RKO (cell line): ENCODE measurements around the gene MYO1E.

Experiments
- DNase-seq: peaks from one replicate; pipeline ENCODE4 v3.0.0-alpha.2; 2016; ENCODE audit warnings: low spot score

The MYO1E gene

DNA sequence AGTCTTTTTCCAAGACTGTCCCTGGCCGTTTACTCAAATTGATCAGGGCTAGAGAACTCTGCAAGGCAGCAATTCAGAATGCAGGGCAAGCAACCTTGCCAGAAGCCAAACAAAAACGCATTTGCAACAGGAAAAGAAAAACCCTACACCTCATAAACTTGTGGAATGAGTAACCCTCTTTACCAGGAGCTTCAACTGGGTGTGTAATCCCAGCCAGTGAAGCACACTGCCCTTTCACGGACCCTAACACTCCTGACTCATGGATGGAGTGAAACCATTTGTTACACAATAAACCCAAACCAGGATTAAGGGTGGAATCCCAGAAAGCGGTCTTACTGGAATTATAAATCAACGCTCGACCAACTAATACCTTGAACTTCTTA lies 180.8 kb downstream of the MYO1E start:
- peak; percentile 76 for DNase-seq

DNA sequence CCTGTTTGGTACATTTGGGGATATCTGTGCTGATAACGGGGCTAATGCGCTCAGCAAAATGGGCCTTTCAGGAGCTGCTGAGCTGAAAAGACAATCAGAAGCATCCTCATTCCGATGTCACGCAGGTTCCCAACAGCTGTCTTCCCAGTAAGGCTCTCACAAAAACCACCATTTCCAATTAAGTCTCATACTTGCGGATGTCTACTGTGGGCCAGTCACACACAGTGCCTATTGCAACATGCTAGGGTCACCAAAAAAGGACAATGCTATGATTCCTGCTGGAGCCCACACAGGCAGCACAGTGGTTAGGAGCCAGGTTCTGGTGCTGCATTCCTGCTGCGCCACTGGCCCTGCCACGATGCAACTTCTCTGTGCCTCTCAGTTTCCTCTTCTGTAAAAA lies 182.4 kb downstream of the MYO1E start:
- DNase-seq, result no peak

DNA sequence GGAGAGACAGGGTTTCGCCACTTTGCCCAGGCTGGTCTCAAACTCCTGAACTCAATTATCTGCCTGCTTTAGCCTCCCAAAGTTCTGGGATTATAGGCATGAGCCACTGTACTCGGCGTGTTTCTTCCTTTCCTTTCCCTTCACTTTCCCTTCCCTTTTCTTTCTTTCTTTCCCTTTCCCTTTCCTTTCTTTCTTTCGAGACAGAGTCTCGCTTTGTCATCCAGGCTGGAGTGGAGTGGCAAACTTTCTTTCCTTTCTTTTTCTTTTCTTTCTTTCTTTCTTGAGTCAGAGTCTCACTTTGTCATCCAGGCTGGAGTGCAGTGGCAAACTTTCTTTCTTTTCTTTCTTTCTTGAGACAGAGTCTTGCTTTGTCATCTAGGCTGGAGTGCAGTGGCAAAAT lies 183.4 kb downstream of the MYO1E start:
- DNase-seq, result no peak

DNA sequence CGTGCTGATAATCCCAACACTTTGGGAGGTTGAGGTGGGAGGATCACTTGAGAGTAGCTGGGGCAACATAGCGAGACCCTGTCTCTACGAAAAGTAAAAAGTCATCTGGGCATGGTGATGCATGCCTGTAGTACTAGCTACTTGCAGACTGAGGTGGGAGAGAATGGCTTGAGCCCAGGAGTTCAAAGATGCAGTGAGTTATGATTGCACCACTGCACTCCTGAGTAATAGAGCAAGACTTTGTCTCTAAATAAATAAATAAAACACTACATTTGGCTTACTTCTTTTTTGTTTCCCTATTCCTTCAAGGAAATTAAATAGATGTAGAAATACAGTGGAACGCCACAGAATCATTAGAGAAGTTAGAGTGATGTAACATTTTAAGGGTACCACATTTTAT lies 186.2 kb downstream of the MYO1E start:
- DNase-seq, result no peak

DNA sequence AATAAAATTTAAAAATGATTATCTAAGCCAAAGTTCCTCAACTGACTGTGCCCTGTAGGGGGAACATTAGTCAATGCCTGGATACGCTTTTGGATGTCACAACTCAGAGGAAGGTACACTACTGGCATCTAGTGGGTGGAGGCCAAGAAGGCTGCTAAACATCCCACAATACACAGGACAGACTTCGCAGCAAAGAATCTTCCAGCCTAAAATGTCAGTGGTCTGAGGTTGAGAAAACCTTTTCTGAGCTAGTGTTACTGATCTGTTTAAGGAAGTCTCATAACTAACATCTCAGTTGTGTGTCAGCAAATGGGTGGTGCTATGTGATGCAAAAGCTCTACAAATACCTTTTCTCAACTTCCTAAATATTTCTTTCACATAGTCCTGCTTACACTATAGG lies 186.9 kb downstream of the MYO1E start:
- peak; percentile 21 for DNase-seq

DNA sequence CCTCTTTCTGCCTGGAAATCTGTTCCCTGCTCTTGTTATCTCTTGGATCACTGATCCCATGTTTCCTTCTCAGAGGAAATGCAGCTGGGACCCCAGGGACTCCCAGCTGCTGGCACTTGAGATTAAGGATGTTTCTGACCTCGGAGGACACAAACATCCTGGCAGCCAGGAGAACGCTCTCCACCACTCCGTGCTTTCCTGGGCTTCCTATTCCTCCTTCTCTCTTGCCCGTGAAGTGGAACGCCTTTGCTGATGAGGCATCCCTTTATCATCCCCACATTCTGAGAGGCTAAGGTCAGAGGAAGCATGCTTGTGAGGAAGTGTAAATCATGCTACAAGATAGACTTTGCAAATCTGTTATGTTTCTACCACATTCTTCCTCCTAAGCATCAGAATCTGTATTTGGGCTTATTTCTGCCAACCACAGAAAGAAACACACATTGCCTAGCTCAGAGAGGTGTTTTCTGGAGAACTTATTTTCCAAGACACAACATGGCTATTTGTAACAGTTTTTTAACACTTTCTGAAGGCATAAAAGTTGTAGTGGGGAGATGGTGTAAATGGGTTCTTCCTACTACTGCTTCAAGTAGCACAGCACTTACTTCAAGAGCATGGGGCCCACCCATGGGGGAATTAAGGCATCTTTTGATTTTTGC lies 191.6 kb downstream of the MYO1E start:
- peak; percentile 20 for DNase-seq

DNA sequence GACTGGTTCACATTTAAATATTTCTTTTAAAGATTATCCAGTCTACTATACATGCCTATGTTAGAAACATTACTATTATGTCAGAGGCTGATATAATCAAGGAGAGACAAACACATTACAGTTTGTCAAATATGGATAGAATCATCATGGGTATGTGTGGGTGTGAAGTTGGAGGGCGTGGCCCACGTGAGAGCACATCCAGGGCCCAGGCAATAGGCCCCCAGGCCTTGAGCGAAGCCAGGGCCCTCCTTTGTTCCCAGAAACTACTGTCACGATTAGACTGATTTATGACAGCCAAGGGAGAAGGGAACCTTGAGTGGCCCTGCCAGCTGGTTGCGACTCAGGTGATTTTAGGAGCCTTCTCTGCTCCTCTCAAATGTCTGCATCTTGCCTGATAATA lies 193.0 kb downstream of the MYO1E start:
- DNase-seq, result no peak

DNA sequence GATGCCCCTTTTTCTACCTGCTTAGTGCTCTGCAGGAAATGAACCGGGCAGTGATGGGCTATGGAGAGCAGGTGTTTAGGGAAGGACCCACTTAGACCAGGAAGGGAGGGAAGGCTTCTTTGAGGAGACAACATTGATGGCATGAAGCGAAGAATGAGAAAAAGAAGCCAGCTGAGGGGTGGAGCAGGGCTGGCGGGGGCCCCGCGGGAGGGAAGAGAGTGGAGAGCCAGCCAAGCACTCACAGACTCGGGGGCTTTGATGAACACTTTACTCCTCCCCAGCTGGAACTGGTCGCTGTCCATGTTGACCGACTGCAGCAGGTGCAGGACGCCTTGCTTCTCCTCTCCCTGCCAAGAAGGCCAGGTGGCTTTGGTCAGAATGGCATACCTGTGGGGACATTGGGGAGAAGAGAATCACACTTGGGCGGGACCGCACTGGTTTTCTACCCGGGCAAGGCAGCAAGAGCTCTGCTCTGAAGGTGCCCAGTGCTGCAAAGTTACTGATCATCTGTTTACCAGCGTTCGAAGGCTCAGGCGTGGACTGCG lies 194.4 kb downstream of the MYO1E start:
- no peak for DNase-seq

DNA sequence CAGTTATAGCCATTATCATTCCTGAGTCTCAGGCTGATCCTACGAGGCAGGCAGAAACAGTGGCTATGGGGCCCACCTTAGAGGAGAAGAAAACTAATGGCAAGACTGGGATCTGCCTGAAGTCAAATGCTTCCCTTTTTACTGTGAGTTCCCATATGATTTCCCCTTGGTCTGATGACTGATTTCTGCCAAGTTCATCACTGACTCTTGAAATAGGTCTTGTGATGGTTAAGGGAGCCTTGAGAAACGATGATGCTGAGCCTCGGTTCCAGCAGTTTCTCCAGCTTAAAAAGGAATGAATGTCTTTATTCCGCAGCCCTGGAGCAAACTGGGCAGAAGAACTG lies 195.4 kb downstream of the MYO1E start:
- DNase-seq, result no peak

DNA sequence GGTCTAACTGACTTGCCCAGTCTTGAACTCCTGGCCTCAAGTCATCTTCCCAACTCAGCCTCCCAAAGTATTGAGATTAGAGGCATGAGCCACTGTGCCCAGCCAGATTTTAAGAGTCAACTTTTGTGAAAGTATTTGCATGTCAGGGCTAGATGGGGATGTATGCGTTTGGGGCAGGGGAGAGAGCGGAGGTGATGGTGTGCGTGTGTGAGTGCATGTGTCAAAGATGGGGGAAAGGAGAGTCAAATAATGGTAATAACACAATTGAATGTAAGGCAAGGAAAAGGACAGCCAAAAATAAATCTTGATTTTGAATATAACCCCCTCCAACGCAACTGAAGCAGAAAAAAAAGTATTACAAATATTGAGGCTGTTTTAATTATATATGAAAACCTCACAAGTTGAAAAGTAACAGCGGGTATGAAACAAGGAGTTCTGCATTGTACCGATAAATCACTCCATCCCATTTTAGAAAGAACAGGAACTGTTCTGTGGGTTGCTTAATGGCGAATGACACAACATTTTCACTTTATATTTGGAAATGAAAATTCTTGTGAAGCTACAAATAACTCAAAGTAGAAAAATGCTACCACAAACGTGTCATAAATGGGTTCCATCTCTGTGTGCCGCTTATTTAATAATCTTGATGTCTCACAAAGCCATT lies 195.9 kb downstream of the MYO1E start:
- no peak for DNase-seq

DNA sequence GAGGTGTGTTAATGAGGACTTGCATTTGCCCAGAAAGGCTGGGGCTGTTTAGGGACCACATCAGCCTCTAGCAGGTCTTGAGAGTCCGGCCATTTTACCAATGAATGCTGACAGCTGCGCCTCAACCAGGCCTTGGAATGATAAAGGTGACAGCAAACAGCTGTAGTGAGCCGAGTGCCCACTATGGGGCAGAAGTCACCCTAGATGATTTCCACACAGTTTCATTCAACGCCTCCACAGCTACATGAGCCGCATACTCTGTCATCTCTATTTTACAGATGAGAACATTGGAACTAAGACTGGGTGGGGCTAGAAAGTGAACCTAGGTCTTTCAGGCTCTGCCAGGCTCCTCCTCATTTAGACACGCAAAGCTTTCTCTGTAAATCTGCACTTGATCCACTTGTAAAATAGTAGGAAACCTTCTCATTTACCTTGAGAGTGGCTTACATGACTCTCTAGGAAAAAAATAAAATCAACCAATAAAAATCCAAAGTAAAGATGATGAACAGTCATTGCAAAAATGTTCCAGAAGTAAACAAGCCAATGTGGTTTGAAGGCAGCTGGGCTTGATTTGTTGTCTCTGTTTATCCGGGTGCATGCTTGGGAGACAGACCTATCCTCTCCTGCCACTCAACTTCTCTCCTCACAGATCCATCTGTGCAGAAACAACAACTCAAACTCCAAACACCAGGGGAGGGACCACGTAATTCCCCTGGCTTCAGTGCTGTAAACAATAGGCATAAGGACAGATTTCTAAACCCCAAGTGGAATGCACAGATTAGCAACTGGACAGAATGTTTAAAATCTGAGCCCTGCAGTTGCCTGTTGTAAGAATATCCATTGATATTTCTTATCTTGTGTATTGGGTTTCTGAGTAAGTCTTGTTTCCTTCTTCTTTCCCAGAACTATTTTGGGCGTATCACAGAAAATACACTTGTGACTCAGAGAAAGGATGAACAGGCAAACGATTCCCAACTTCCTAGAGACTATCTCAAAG lies 197.5 kb downstream of the MYO1E start:
- peak; percentile 72 for DNase-seq

DNA sequence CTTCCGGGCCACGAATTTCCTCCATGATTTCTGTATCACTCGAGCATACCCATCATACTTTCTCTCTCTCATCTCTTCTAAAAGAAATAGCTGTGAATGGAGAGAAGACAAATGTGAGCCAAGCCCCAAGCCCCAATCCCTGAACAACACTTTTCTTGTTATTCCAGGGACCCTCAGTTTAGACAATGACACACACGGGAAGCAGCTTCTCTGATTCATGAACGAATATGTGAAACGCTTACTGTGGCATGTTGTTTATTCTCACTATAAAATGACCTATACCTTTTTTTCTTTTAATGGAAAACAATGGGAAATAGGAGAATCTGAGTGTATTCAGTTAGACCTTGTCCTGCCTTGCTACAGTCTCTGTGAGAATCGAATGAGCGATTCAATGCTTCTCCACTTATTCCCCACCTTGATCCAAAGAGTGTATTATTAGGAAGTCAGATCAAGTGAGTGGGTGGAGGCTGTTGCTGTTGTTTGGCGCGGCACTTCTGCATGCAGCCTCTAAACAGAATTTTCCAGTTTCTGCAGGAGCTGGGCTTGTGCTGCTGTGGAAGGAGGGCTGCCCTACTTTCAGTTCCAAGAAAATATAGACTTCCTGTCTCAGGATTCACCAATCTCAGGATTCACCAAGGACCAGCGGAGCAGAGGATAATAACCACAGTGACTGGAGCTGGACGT lies 198.4 kb downstream of the MYO1E start:
- no peak for DNase-seq

DNA sequence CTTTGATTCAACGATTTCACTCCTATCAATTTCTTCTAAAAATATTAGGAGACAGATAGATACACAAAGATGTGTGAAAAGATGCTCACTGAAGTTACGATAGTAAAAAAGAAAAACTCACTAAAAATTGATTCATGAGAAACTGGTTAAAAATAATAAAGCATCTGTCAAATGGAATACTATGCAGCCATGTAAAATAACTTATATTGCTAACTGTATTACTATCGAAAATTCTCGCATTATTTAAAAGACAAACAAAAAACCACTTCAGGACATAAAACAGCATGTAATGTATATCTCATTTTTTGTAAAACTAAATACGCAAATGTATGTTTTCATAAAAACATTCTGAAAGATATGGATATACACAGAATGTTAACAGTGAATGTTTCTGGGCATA lies 199.5 kb downstream of the MYO1E start:
- DNase-seq, result no peak

DNA sequence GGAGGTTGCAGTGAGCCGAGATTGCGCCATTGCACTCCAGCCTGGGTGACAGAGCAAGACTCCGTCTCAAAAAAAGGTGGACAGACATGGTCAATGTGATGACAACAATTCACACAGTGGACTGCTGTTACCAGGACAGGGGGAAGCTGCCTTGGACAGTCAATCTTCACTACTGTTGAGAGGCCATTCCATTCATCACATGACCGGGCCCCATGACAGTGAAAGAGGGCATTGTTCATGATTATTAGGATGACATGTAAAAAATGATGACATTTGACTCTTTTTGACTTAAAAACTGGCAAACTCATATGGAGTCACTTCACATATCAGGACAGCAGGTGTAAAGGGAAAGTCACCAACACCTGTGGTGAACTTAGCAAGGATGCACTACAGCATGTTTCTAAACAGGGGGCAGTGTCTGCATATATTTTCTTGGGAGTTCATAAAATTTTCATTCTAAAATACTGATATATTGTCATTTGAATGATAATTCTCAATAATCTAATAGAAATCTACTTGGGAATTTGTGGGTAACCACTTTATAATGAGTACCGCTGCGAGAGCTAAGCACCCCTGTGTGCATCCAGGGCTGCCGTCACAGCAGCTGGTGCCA lies 200.3 kb downstream of the MYO1E start:
- no peak for DNase-seq

DNA sequence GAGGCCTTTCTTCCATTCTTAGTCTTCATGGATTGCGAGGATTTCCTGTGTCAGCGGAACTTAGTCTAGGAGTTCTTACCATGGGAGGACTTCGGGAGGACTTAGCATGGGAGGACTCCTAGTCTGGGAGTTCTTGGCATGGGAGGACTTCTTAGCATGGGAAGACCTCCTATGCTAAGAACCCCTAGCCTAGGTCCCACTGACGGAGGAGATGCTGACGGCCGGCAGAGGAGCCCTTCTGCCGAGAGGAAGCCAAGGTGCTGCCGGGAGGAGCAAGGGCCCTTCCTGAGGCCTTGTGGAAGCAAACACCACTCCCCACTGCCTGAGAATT lies 201.6 kb downstream of the MYO1E start:
- DNase-seq, result no peak

DNA sequence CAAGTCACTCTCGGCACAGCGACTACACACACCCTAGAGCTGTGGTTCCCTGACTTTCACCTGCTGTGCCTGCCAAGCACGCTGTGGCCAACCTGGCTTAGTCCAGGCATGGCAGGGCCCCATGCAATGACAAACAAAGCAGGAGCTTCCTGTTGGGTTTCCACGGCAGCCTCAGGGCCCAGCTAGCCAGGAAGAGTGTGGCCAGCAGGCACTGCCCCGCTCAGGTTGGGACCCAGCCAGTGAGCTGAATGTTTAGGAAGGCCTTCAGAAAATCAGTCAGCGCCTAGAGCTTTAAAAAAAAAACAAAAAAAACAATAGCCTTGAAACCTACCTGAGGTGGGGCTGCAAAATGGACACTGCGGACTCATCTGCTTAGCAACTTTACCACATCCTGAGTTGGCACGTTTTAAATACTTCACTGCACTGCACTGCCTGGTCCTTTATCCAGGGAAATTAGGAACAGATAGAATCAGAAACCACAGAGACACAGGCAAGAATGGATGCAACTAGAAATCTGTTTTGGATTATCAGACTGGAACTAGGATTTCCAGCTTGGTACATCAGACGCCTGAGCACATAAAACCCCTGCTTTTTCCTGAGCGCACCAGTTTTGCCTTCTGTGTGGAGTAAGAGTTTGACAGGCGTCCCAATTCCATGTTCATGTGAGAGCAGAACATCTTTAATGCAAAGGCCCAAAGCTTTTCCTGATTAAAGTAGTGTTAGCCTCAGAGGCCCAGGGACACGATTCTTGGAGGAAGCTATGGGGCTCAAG lies 202.2 kb downstream of the MYO1E start:
- DNase-seq, result no peak

DNA sequence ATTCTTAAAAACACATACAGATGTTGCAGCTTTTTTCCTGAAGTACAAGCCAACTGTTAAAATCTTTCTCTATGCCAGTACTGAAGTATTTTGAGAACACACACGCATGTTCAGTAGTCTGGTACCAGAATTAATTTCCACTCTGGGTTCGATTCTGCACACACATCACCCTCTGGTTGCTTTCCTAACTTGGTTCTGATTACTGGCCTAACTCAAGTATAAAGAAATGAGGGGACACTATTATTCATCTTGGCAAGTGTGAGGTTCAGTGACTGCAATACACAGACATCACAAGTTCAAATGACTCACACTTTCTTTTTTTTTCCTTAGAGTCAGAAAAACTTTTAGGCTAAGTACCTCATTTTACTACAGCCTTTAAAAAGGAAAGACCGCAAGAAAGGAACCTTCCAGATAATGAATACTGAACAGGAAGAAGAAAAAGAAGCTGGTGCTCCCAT lies 203.4 kb downstream of the MYO1E start:
- peak; percentile 62 for DNase-seq

DNA sequence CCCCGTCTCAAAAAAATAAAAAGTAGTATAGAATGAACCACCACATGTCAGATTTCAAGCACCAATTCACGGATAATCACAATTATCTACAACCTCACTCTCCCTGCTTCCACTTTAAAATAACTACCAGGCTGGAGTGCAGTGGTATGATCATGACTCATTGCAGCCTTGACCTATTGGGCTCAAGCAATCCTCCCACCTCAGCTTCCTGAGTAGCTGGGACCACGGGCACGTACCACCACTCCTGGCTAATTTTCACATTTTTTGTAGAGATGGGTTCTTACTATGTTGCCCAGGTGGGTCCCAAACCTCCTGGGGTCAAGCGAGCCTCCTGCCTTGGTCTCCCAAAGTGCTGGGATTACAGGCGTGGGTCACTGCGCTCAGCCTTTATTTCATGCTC lies 204.1 kb downstream of the MYO1E start:
- no peak for DNase-seq

DNA sequence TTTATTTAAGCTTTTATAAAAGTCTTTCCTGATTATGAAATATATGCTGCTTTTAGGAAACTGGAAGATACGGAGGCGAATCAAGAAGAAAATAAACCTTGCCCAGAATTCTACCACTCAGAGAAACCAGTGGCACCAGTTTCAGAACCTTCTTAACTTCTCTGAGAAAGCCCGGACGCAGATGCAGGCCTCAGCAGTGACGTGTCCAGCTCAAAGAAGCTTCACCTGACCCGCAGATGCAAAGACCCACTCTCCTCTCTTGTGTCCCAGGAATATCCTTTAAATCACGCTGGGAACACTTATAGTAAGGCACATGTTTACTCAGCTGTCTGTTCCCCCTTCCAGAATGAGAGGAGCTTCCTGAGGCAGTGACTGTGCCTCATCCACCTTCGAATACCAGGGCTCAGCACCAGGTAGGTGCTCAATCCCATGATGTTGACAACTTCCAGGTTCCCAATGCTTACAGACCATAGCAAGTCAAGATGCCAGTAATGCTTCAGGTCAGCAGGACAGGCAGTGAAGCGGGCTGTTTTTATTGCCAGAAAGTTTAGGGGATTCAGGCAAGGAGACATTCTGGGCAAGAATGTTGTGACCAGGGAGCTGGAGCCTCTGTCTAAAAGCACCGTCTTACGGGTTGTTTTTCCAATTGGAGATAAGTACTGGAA lies 205.9 kb downstream of the MYO1E start:
- DNase-seq, result no peak

DNA sequence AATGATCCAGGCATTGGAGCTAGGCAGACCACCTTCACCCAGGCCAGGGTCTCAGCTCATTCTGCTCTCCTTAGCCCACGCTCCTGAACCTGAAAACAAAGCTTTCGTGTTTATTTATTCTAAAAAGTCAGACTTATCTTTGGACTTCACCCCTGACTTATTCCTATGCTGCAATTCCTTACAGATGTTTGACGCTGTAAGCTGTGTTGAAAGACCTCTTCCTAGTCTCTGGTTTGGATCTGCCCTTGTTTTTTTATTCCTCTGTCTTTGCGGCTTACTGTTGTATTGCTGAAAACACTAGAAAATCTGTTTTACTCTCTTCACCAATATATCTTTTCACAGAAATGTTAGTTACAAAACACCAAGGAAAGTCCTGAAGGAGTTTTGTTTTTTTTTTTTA lies 206.5 kb downstream of the MYO1E start:
- no peak for DNase-seq
